ENCODE results near the gene OR2D2.
A peak's percentile ranks its signal among the peaks of the same experiment; 100 is the strongest.
"Not testable (repeated sequence)": the region's sequence is repeated elsewhere in the genome, so short reads cannot be mapped to it uniquely, and the experiment has no call there.

The OR2D2 gene

GRCh38 chr11:6892400-6892799 is at the start of gene OR2D2:
Gene OR2D2, minus strand, starts transcription at chr11:6892500. Its CDS starts 0 bp downstream, at chr11:6892500.
- DNase-seq = no peak

GRCh38 chr11:6941970-6942369 is 49.7 kb upstream of the OR2D2 start:
- DNase-seq = no peak

- DNase-seq = no peak
These were observed 39.8 kb upstream of the OR2D2 start for GRCh38 chr11:6932145-6932544.

- no peak for DNase-seq
These were observed 38.9 kb upstream of the OR2D2 start for GRCh38 chr11:6931146-6931713.

GRCh38 chr11:6928916-6929315 is 36.6 kb upstream of the OR2D2 start:
- no peak for DNase-seq

GRCh38 chr11:6927030-6927617 is 34.8 kb upstream of the OR2D2 start:
- no peak for DNase-seq

- DNase-seq = peak; percentile 5
These were observed 34.1 kb upstream of the OR2D2 start, which contains the start of gene ZNF215 for GRCh38 chr11:6926208-6927029. Gene ZNF215, plus strand, starts transcription at chr11:6926426. Its CDS starts 5,847 bp downstream, at chr11:6932273.

GRCh38 chr11:6925636-6926207 is 33.4 kb upstream of the OR2D2 start:
- DNase-seq = no peak

GRCh38 chr11:6925007-6925577 is 32.8 kb upstream of the OR2D2 start:
- DNase-seq = no peak

- DNase-seq = no peak
These were observed 28.4 kb upstream of the OR2D2 start, which contains the start of gene OR2D3 for GRCh38 chr11:6920702-6921101. Gene OR2D3, plus strand, starts transcription at chr11:6921002. Its CDS starts 0 bp downstream, at chr11:6921002.

GRCh38 chr11:6919698-6920097 is 27.4 kb upstream of the OR2D2 start:
- no peak for DNase-seq

GRCh38 chr11:6911948-6912347 is 19.6 kb upstream of the OR2D2 start:
- no peak for DNase-seq

- no peak for DNase-seq
These were observed 19.1 kb upstream of the OR2D2 start for GRCh38 chr11:6911378-6911777.

- not testable (repeated sequence) for DNase-seq
These were observed 12.5 kb upstream of the OR2D2 start for GRCh38 chr11:6904804-6905203.

GRCh38 chr11:6900327-6900999 is 8.2 kb upstream of the OR2D2 start:
- DNase-seq = no peak

GRCh38 chr11:6898911-6899310 is 6.6 kb upstream of the OR2D2 start:
- DNase-seq = no peak

GRCh38 chr11:6895010-6895409 is 2.7 kb upstream of the OR2D2 start:
- no peak for DNase-seq

GRCh38 chr11:6894097-6894496 is 1.8 kb upstream of the OR2D2 start:
- DNase-seq = no peak

- no peak for DNase-seq
These were observed 2.5 kb downstream of the OR2D2 start for GRCh38 chr11:6889835-6890234.

GRCh38 chr11:6888830-6889229 is 3.5 kb downstream of the OR2D2 start:
- DNase-seq = no peak

GRCh38 chr11:6887711-6888110 is 4.6 kb downstream of the OR2D2 start:
- DNase-seq = not testable (repeated sequence)

- DNase-seq = no peak
These were observed 9.5 kb downstream of the OR2D2 start for GRCh38 chr11:6882751-6883150.

GRCh38 chr11:6876914-6877313 is 15.4 kb downstream of the OR2D2 start:
- DNase-seq = no peak
